HG03139 (cell line): ENCODE measurements around the gene FARP1.

Source experiments
- ATAC-seq: cut with Tn5 transposase; IDR thresholded peaks from one replicate; pipeline ENCODE4 v1.9.1; 2021; ENCODE audit not compliant: unreplicated experiment

The FARP1 gene

GRCh38 chr13:98200211-98200878 lies 57.5 kb downstream of the FARP1 start:
- no peak for ATAC-seq

DNA sequence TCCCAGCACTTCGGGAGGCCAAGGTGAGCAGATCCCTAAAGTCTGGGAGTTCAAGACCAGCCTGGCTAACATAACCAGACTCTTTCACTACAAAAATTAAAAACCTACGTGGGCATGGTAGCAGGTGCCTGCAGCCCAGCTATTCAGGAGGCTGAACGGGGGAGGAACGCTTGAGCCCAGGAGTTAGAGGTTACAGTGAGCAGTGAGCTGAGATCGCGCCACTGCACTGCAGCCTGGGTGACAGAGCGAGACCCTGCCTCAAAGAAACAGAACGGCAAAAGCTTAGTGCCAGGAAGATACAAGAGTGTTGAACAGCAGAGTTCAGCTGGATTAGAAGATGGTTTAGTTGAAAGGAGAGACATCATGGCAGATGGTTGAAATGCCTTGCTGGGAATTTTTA lies 58.3 kb downstream of the FARP1 start:
- no peak for ATAC-seq

DNA sequence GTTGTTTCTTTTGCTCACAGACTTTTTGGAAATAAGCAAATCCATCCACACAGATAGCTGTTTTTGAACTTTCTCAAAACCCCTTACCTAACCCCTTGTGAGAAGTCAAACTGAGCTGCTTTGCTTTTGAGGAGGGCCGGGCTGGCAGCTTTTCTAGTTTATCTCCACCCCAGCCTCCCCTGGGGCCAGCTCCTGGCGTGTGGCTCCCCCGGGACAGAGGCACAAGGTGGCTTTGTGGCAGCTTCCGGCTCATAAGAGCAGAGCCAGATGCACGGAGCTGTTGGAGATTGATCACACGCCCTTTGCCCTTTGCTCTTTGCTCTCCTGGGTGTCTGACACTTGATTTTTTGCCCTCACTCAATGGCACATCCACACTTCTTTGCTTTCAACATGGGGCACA lies 59.1 kb downstream of the FARP1 start:
- no peak for ATAC-seq

GRCh38 chr13:98203646-98204326 lies 60.9 kb downstream of the FARP1 start:
- ATAC-seq, result no peak

GRCh38 chr13:98204546-98204945 lies 61.7 kb downstream of the FARP1 start:
- no peak for ATAC-seq

DNA sequence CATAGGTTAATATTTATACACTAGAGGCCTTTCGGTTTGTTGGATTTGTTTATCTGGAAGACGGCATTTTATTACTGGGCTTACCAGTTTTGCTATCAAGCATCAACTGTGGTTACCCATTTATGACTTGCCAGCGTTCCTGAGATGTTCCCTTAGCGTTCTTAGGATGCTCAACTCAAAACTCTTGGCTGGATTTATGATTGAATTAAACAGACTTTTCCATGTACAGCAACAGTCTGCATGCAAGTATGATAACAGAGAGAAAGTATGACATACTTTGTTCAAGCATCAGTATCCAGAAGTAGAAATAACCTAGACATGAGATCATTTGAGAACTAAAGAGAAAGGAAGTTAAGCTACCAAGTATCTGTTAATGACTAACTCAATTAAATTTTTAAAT lies 64.1 kb downstream of the FARP1 start:
- no peak for ATAC-seq

DNA sequence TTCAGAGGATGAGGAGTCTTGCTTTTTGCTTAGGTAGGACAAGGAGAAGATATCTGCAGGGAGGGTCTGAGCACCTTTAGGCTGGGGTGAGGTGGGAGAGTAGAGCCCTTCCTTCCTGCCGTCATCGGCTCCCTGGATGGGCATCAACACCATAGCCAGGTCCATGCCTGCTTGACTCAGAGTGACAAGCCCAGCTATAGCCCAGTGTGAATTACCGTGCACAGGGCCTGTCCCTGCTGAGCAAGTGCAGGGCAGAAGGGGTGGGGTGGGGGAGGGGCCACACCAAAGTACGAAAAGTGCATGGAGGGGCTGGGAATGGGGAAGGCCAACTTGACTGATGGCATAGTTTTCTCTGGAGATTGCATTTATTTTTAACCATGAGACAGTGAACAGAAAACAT lies 64.5 kb downstream of the FARP1 start:
- no peak for ATAC-seq

DNA sequence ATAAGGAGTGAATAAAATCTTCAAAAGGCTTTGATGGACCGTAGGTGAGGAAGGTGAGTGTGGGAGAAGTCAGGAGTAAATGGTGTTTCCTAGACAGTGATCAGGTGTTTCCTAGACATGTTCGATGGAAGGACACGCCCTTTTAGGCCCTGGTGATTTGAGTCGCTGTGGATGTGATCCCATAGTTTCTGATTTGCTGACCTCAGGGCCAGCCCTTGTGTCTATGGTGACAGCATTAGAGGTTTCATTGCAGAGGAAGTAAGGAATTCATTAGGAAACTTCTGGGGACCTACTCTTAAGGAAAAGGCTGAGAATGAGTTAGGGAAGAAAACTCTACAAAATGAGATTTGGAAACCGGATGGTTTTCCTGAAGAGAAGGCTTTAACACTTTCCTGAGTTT lies 65.7 kb downstream of the FARP1 start:
- no peak for ATAC-seq

GRCh38 chr13:98212763-98213162 lies 69.9 kb downstream of the FARP1 start:
- no peak for ATAC-seq

DNA sequence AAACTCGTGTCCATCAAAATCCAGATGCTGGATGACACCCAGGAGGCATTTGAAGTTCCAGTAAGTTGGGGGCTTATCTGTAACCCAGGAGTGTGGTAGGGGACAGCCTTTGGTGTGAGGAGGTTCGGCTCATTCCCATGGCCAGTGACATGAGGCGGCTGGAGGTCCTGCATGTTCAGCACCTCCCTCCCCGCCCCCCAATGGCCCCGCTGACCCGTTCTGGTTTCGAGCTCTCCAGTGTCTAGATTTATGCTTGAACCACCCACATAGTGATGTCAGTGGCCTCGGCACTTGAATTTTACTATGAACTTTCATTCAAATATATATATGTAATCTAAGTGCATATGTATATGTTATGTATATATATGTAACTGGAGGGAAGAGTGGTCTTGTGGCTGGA lies 70.5 kb downstream of the FARP1 start:
- ATAC-seq, result no peak

GRCh38 chr13:98214008-98214643 lies 71.2 kb downstream of the FARP1 start:
- ATAC-seq, result no peak

DNA sequence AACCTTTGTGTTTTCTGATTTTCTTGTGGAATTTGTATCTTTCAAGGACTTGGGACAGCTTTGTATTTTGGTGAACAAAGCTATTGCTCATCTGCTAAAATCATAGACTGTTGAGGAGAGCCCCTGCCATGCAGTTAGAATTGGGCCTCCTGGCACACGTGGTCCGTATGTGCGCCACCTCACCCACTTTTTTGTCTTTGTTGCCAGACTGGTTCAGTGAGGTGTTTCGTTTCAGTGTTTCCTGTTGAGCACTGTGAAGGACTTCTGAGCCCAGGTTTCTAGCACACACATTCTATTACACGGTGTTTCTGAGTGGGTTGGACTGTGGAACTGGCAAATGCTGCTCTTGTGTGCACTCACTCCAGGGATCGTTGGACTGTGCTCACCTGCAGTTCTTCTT lies 71.8 kb downstream of the FARP1 start:
- ATAC-seq, result no peak

GRCh38 chr13:98215508-98215907 lies 72.6 kb downstream of the FARP1 start:
- ATAC-seq, result no peak

DNA sequence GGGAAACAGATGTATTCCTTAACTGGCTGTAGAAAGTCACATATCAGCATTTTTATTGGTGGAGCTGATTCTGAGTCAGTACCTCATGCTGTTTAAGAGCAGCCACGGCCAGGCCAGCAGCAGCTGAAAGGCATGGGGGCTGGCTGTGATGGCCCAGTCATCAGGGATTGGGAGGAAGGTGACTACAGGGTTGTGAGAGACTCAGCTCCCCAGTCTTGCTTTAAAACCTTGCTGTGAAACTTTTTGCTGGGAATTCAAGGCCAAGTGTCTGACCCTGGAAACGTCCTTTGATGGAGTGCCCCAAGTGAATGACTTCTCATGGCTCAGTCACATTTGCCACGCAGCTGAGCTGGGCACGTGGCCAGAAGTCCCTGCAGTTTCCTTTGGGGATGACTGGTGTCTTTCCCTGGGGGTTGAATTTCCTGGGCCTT lies 73.3 kb downstream of the FARP1 start:
- no peak for ATAC-seq

DNA sequence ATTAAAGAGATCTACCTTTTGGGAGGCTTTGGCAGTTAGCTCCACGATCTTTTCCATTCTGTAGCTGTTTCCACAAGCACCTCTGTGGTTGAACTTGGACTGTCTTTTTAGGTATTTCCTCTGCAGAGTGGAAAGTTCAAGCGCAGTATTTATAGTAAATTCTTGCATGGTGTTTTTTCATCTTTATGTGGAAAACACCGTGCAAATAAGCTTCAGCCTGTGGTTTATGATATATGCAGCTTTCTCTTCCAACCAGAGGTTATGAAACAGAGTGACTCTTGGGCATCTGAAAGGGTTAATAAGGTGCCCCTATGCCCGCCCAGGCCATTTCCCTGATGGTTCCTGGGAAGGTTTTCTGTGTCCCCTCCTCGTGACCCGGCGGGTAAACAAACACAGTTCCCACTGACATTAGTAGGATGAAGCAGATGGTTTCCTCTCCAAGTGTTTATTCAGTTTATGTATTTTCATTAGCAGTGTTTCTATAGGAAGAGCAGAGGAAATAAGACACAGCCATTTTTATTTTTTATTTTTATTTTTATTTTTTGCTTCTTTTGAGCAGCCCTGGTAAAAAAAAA lies 73.9 kb downstream of the FARP1 start:
- ATAC-seq, result no peak

- ATAC-seq, result no peak
These were observed 74.7 kb downstream of the FARP1 start for GRCh38 chr13:98217597-98217996.

GRCh38 chr13:98219685-98220084 lies 76.8 kb downstream of the FARP1 start:
- no peak for ATAC-seq

DNA sequence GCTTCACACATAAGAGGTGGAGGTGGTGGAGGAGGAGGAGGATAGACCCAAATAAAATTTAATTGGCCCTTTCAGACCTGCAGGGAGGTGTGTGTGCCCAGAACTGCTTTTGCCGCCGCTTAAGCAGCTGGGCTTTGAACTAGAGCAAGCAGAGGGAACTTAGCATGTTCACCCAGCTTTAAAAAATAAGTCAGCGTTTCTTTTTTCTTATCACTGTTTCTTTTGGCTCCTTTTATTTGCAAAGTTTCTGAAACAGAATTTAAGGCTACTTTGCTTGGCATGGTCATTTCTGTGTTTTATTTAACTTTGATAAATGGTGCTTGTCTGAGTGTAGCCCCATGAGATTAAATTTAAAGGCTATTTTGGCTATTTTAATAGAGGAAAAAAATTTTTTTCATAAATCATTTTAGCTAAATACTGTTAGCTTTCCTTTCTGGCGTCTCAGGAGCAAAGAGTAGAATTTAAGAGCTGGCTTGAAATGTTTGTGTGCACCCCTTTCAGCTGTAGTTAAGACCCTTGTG lies 77.4 kb downstream of the FARP1 start:
- ATAC-seq, result no peak

- no peak for ATAC-seq
These were observed 78.3 kb downstream of the FARP1 start for GRCh38 chr13:98221234-98221633.

GRCh38 chr13:98222081-98222554 lies 79.2 kb downstream of the FARP1 start:
- no peak for ATAC-seq

DNA sequence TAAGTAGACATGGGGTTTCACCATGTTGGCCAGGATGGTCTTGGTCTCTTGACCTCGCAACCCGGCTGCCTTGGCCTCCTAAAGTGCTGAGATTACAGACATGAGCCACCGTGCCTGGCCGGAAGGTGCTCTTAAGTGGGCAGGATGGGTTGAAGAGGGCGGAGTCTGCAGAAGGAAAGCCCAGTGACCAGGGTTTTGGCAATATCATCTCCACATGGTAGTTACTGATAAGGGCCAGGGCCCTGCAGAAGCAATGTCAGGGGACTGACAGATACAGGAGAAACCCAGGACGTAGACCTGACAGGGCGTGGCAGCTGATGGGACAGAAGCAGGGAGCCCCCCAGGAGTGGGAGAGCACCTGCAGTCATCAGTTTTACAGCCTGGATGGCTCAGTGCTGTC lies 79.9 kb downstream of the FARP1 start:
- no peak for ATAC-seq

DNA sequence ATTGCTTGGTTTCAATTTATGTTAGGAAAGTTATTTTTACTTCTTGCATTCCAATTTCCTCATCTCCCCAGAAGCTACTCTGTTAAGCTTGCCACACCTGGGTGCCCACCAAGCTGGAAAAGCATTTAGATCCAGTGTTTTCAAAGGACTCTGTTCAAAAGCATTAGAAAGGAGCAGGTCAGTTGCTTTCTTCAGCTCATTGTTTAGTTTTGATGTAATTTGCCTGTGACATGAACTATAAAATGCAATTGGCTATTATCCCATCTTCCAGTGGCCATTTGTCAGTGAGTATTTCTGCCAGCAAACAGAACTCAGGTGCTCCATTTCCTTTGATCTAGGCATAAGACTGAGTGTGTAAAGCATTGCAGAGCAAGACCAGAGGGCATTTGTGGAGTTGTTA lies 80.8 kb downstream of the FARP1 start:
- no peak for ATAC-seq
